HAP-1 (cell line): ENCODE data around the gene NCKAP5.

Experiments used
- DNase-seq, 2 experiments: peaks; one replicate each; pipeline ENCODE4 v3.0.0-alpha.2; 2016 to 2020; ENCODE audit warnings: low spot score in 2 of 2
- H3K27me3 ChIP-seq: fragments of 250-450 bp; sonication (Bioruptor Pico); 2 replicates; pipeline ENCODE4 v1.5.1; 2020; ENCODE audit warnings: low read depth, mild to moderate bottlenecking, moderate library complexity
- H3K36me3 ChIP-seq: fragments of 250-450 bp; sonication (Bioruptor Pico); replicated peaks from 2 replicates; pipeline ENCODE4 v1.5.1; 2020; ENCODE audit warnings: mild to moderate bottlenecking
- H3K4me1 ChIP-seq: fragments of 250-450 bp; sonication (Bioruptor Pico); 2 replicates; pipeline ENCODE4 v1.5.1; 2020; ENCODE audit warnings: mild to moderate bottlenecking
- H3K4me3 ChIP-seq: fragments of 250-450 bp; sonication (Bioruptor Pico); 2 replicates; pipeline ENCODE4 v1.5.1; 2020; ENCODE audit warnings: mild to moderate bottlenecking, moderate library complexity
- H3K9me3 ChIP-seq: fragments of 250-450 bp; sonication (Bioruptor Pico); 2 replicates; pipeline ENCODE4 v1.5.1; 2020; ENCODE audit warnings: mild to moderate bottlenecking, moderate library complexity
- in situ Hi-C: fragments of 300-500 bp; cut with MboI; formaldehyde crosslinking; loops from 3 replicates; pipeline ENCODE4 v1.14.3; 2020; ENCODE audit warnings: low sequenced_read_pairs, inconsistent platforms, mixed read lengths

The NCKAP5 gene

DNA sequence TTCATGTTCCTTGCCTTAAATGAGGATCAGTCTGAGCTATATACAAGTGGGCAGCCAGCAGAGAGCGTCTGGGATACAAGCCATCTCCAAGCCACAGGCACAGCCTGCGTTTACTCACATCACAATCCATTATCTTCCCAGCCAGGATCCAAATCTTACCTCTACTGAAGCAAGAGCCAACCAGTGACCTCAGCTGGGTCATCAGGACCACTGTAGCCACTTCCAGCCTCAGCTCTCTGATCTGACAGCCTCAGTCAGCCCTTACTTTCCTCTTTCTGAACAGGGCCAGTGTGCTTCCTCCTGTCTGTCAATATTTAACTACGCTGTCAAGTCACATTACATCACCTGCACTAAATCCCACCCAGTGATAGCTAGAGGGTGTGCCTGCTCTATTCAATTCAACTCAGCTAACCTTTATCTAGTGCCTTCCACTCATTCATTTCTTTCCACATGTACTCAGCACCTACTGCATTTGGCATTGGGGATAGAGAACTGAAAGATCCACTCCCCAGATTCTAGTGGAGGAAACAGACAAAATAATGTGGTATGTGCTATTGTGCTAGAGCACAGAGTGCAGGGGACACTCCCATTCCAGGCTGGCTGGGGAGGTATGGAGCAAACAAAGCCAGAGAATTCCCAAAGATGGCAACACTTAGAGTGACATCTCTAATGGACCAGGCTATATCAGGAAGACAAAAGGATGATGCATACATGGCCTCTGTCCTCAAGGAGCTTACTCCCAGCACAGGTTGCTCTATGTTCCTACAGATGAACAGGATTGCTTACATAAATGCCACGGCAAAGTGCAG, 146.5 kb downstream of the NCKAP5 start:
- Histone ChIP-seq H3K36me3 (no peaks in the 10 kb centered on the region), H3K4me1 (peaks cover 63% of the 10 kb centered on the region), H3K27me3 (no peaks in the 10 kb centered on the region), H3K4me3 (no peak overlapping the region), H3K9me3 (no peaks in the 10 kb centered on the region)
- in situ Hi-C loops: no loop called here
- no peak for DNase-seq

GRCh38 chr2:133420788-133421187, 147.5 kb downstream of the NCKAP5 start:
- in situ Hi-C loops: no loop called here

DNA sequence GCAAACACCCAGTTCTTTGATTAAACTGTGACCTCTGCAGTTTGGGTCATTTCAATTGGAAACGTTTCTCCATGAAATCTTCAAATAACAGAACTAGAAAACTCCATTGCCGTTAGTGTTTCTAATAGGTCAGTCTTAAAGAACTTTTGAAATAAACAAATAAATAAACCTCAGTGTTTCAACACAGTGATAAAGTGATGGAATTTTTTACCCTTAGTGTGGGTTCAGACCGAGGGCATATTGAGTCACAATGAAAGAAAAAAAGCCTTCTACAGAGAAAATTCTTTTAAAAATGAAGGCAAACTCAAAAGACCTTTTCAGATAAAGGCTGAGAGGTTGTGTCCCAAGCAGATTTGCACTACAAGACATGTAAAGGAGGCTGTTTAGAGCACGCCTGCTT, 149.6 kb downstream of the NCKAP5 start:
- H3K4me1 ChIP-seq: peaks cover 36% of the 10 kb centered on the region
- DNase-seq: no peak
- H3K27me3 ChIP-seq: no peaks in the 10 kb centered on the region
- no peaks in the 10 kb centered on the region for H3K36me3 ChIP-seq
- H3K9me3 ChIP-seq: no peaks in the 10 kb centered on the region
- in situ Hi-C loops: no loop called here
- H3K4me3 ChIP-seq: no peak overlapping the region

More at GRCh38 chr2:133420788-133421187, 147.5 kb downstream of the NCKAP5 start:
- Histone ChIP-seq H3K27me3 (no peaks in the 10 kb centered on the region), H3K4me3 (no peak overlapping the region), H3K36me3 (no peaks in the 10 kb centered on the region), H3K4me1 (peaks cover 54% of the 10 kb centered on the region), H3K9me3 (no peaks in the 10 kb centered on the region)
- DNase-seq: no peak

DNA sequence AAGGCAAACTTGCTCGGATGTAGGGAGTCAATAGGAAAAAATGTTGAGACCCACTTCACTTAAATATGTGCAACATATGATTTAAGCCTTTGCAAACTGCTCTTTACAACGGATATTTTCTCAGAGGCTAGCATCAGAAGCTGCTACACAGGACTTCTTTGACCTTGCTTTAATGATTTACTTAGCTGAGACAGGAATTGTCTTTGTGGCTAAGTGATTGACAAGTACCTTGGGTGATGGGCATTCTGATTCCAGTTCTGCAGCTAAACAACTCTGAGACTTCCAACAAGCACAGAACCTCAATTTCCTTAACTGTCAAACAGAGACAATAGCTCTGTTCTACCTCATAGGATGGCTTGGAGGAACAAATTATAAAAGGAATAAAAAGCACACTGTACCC, 150.2 kb downstream of the NCKAP5 start:
- H3K36me3 ChIP-seq: no peaks in the 10 kb centered on the region
- H3K4me1 ChIP-seq: peaks cover 30% of the 10 kb centered on the region
- H3K27me3 ChIP-seq: no peaks in the 10 kb centered on the region
- H3K4me3 ChIP-seq: no peak overlapping the region
- no peaks in the 10 kb centered on the region for H3K9me3 ChIP-seq
- in situ Hi-C loops: no loop called here
- no peak for DNase-seq

- Histone ChIP-seq H3K36me3 (no peaks in the 10 kb centered on the region), H3K4me1 (peaks cover 24% of the 10 kb centered on the region), H3K4me3 (no peak overlapping the region), H3K9me3 (no peaks in the 10 kb centered on the region), H3K27me3 (no peaks in the 10 kb centered on the region)
- in situ Hi-C loops: no loop called here
- DNase-seq: no peak
Measured at GRCh38 chr2:133417415-133417814, 150.8 kb downstream of the NCKAP5 start.

DNA sequence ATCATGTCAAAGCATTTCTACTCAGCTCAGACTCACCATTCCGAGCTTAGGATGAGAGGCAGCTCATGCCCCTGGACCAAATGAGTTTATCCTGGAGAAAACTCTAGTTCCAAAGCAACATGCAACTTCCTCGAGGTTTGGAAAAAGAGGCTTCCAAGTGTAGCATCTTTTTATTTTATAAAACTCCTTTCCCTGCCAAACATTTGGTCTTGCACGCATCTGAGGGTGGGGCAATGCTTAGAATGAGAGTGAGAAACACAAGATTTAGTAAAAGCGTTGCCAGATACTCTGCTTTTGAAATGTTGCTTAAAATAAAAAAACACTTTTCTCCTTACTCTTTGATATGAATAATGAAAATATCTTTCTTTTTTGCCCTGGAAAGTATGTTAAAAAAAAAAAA, 151.5 kb downstream of the NCKAP5 start:
- Histone ChIP-seq H3K9me3 (no peaks in the 10 kb centered on the region), H3K27me3 (no peaks in the 10 kb centered on the region), H3K4me3 (no peak overlapping the region), H3K36me3 (no peaks in the 10 kb centered on the region), H3K4me1 (peaks cover 20% of the 10 kb centered on the region)
- in situ Hi-C loops: no loop called here
- no peak for DNase-seq

DNA sequence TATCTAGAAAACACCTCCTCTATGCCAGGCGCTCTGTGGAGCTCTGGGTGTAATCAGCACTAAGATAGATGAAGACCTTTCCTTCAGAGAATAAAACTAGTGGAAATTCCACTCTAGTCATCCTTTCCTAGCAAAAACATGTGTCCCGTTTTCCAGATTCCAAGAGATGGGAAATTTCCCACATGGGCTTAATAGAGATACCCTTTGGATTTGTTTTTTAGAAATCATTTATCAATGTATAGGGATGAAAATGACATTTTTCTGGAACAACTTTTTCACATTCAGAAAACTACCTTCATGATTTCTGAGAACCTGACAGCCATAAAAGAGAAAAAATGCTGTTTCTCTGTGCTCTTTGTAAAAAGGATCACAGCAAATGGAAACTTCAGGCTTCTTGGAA, 152.1 kb downstream of the NCKAP5 start:
- Histone ChIP-seq H3K36me3 (no peaks in the 10 kb centered on the region), H3K4me1 (peaks cover 19% of the 10 kb centered on the region), H3K9me3 (no peaks in the 10 kb centered on the region), H3K27me3 (no peaks in the 10 kb centered on the region), H3K4me3 (no peak overlapping the region)
- in situ Hi-C loops: no loop called here
- no peak for DNase-seq

GRCh38 chr2:133415210-133415876, 152.9 kb downstream of the NCKAP5 start:
- in situ Hi-C loops: no loop called here
- Histone ChIP-seq H3K4me3 (no peak overlapping the region), H3K9me3 (no peaks in the 10 kb centered on the region), H3K4me1 (peaks cover 19% of the 10 kb centered on the region), H3K36me3 (no peaks in the 10 kb centered on the region), H3K27me3 (no peaks in the 10 kb centered on the region)
- DNase-seq: no peak

- no peak overlapping the region for H3K4me3 ChIP-seq
- no peaks in the 10 kb centered on the region for H3K36me3 ChIP-seq
- no peaks in the 10 kb centered on the region for H3K27me3 ChIP-seq
- in situ Hi-C loops: no loop called here
- no peaks in the 10 kb centered on the region for H3K9me3 ChIP-seq
- DNase-seq: no peak
- peaks cover 14% of the 10 kb centered on the region for H3K4me1 ChIP-seq
Measured at GRCh38 chr2:133414486-133415209, 153.6 kb downstream of the NCKAP5 start.

- DNase-seq: no peak
- no peaks in the 10 kb centered on the region for H3K36me3 ChIP-seq
- H3K9me3 ChIP-seq: no peaks in the 10 kb centered on the region
- H3K4me3 ChIP-seq: no peak overlapping the region
- peaks cover 8% of the 10 kb centered on the region for H3K4me1 ChIP-seq
- H3K27me3 ChIP-seq: no peaks in the 10 kb centered on the region
- in situ Hi-C loops: no loop called here
Measured at GRCh38 chr2:133413863-133414262, 154.4 kb downstream of the NCKAP5 start.

- H3K4me1 ChIP-seq: peaks cover 5% of the 10 kb centered on the region
Measured at GRCh38 chr2:133412694-133413093, 155.6 kb downstream of the NCKAP5 start.

GRCh38 chr2:133411857-133412256, 156.4 kb downstream of the NCKAP5 start:
- in situ Hi-C loops: no loop called here

More at GRCh38 chr2:133412694-133413093, 155.6 kb downstream of the NCKAP5 start:
- in situ Hi-C loops: no loop called here
- no peaks in the 10 kb centered on the region for H3K36me3 ChIP-seq
- no peaks in the 10 kb centered on the region for H3K9me3 ChIP-seq
- no peak overlapping the region for H3K4me3 ChIP-seq
- DNase-seq: no peak
- H3K27me3 ChIP-seq: no peaks in the 10 kb centered on the region

DNA sequence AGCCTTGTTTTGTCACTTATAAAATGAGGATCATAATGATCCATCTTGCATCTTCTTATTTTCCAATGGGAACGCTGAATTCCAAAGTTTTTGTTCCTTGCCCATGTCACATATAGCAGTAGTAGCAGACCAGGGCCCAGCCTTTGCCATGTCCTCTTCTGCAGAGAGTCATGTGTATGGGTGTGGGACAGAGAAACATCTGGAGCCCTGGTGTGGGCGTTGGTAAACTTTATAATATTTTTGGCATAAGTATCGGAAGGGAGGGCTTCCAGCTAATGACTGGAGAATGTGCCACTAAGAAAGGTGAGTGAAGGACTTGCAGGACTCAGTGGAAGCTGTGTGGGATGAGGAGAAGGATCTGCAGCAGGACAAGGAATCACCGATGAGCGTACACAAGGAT, 157.2 kb downstream of the NCKAP5 start:
- Histone ChIP-seq H3K4me3 (no peak overlapping the region), H3K27me3 (no peaks in the 10 kb centered on the region), H3K4me1 (peaks cover 5% of the 10 kb centered on the region), H3K9me3 (no peaks in the 10 kb centered on the region), H3K36me3 (no peaks in the 10 kb centered on the region)
- in situ Hi-C loops: no loop called here
- no peak for DNase-seq

More at GRCh38 chr2:133411857-133412256, 156.4 kb downstream of the NCKAP5 start:
- no peaks in the 10 kb centered on the region for H3K36me3 ChIP-seq
- H3K9me3 ChIP-seq: no peaks in the 10 kb centered on the region
- H3K4me3 ChIP-seq: no peak overlapping the region
- DNase-seq: peak; percentile 23 to 50
- H3K4me1 ChIP-seq: peaks cover 5% of the 10 kb centered on the region
- no peaks in the 10 kb centered on the region for H3K27me3 ChIP-seq
